ENCODE data around the gene DCDC2B.
"Not testable (repeated sequence)": the region's sequence is repeated elsewhere in the genome, so short reads cannot be mapped to it uniquely, and the experiment has no call there.

The DCDC2B gene

DNA sequence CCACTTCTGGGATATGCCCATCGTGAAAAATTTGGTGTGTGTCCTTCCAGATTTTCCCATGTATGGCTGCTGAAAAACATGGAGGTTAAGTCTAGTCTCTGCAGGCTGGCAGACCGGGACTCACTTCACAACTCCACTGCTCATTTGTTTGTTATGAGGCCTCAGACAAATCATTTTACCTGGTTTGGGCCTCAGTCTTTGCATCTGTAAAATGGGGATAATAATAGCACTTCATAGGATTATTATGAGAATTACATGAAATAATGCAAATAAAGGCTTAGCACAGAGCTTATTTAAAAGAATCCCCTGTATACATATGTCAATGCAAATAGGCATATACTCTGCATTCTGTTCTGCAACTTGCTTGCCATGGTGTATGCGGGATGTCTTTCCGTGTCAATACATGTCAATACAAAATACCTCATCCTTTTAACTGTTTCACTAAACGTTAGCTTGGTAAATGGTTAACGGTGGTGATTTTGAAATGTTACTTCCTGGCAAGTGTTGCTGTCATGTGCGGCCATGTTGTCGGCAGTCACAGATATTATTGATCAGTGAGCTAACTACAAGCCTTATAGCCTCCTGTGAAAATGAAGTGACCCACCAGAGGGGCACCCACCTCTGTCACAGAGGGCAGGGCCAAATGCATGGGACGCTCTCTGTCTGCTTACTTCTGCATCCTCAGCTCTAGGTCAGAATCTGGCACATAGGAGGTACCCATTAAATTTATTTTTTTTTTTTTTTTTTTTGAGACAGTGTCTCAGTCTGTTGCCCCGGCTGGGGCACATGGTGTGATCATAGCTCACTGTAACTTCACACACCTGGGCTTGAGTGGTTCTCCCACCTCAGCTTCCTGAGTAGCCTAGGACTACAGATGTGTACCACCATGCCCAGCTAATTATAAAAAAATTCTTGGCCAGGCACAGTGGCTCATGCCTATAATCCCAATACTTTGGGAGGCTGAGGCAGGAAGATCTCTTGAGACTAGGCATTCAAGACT, 46.5 kb downstream of the DCDC2B start:
- DNase-seq (ENCODE audit: low spot score) = no peak

DNA sequence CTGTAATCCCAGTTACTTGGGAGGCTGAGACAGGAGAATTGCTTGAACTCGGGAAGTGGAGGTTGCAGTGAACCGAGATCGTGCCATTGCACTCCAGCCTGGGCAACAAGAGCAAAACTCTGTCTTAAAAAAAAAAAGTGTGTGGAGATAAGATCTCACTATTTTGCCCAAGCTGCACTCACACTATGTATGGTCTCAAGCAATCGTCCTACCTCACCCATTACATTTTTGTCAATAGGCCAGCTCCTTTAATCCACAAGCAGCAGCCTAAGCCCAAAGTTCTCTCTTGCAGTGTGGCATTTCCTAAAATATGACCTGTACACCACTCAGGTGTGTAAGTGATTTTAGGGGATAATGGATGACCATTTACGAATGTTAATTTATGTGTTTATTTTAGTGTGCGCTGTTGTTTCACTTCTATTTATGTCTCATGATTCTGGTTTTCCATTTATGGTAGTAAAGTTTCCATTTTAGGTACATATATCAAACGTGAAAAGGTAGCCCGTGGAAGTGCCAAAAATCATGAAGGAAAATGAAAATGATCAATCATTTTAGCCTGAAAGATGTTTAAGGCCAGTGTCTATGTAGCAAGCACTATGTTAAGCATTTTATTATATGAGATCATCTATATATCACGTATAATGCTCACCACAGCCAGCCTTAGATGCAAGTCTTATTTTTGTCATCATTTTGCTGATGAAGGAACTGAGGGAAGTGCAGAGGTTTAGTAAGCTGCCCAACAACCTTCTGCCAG, 47.8 kb downstream of the DCDC2B start:
- DNase-seq (ENCODE audit: low spot score) = no peak

DNA sequence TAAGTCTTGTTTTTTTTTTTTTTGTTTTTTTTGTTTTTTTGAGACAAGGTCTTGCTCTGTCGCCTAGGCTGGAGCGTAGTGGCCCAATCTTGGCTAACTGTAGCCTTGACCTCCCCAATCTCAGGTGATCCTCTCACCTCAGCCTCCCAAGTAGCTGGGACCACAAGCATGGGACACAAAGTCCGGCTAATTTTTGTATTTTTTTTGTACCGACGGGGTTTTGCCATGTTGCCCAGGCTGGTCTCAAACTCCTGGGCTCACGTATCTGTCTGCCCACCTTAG, 48.3 kb downstream of the DCDC2B start:
- DNase-seq (ENCODE audit: low spot score) = no peak

DNA sequence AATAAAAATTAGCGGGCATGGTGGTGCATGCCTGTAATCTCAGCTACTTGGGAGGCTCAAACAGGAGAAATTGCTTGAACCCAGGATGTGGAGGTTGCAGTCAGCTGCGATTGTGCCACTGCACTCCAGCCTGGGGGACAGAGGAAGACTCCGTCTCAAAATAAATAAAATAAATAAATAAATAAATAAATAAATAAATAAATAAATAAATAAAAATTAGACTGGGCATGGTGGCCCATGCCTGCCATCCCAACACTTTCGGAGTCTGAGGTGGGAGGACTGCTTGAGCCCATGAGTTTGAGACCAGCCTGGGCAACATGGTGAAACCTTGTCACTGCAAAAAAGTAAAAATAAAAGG, 54.3 kb downstream of the DCDC2B start:
- not testable (repeated sequence) for DNase-seq (ENCODE audit: low spot score)

DNA sequence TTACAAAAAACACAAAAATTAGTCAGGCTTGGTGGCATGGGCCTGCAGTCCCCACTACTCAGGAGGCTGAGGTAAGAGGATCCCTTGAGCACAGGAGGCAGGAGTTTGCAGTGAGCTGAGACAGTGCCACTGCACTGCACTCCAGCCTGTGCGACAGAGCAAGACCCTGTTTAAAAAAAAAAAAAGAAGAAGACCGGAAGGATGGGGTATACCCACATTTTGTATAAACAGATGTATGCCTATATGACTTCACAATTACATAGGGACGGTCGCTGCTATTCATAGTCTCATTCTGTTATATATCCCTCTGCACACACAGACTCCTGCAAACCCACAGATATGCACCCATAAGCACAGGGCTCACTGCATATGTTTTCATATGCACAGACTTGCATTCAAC, 54.9 kb downstream of the DCDC2B start:
- DNase-seq (ENCODE audit: low spot score) = no peak
